ENCODE results near the gene UVSSA.

Gene UVSSA

GRCh38 chr4:1360423-1361283, 13.6 kb downstream of the UVSSA start:
- TF ChIP-seq EZH2phosphoT487 (IDR thresholded peaks at IDR 0.05; ENCODE audit: low read depth), result no peak
- TF ChIP-seq, protein P1, sequence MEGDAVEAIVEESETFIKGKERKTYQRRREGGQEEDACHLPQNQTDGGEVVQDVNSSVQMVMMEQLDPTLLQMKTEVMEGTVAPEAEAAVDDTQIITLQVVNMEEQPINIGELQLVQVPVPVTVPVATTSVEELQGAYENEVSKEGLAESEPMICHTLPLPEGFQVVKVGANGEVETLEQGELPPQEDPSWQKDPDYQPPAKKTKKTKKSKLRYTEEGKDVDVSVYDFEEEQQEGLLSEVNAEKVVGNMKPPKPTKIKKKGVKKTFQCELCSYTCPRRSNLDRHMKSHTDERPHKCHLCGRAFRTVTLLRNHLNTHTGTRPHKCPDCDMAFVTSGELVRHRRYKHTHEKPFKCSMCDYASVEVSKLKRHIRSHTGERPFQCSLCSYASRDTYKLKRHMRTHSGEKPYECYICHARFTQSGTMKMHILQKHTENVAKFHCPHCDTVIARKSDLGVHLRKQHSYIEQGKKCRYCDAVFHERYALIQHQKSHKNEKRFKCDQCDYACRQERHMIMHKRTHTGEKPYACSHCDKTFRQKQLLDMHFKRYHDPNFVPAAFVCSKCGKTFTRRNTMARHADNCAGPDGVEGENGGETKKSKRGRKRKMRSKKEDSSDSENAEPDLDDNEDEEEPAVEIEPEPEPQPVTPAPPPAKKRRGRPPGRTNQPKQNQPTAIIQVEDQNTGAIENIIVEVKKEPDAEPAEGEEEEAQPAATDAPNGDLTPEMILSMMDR (IDR thresholded peaks at IDR 0.05; ENCODE audit: low read depth, low read length), result no peak
- H3K9ac ChIP-seq (ENCODE audit: low read length), result no peak overlapping the region
- no peak overlapping the region for H3K4me2 ChIP-seq (ENCODE audit: low read length)
- H3K36me3 ChIP-seq (replicated peaks; ENCODE audit: low read depth, low read length), result no peaks in the 10 kb centered on the region
- no peaks in the 10 kb centered on the region for H4K20me1 ChIP-seq (ENCODE audit: insufficient read depth, low read length)
- H3K9me3 ChIP-seq (ENCODE audit: insufficient read depth, low read length), result no peaks in the 10 kb centered on the region
- H2AFZ ChIP-seq (ENCODE audit: low read depth, low read length), result no peak overlapping the region
- H3K27ac ChIP-seq (ENCODE audit: low read length), result no peak overlapping the region
- no peak overlapping the region for H3K4me3 ChIP-seq (ENCODE audit: low read length)
- H3K79me2 ChIP-seq (ENCODE audit: low read length), result no peaks in the 10 kb centered on the region
- H3K4me1 ChIP-seq (ENCODE audit: low read length), result no peaks in the 10 kb centered on the region
- no peaks in the 10 kb centered on the region for H3K27me3 ChIP-seq (ENCODE audit: low read depth, low read length)

- H3K9me3 ChIP-seq (ENCODE audit: insufficient read depth, low read length), result no peaks in the 10 kb centered on the region
- H3K36me3 ChIP-seq (replicated peaks; ENCODE audit: low read depth, low read length), result no peaks in the 10 kb centered on the region
- no peak overlapping the region for H3K4me3 ChIP-seq (ENCODE audit: low read length)
- no peak overlapping the region for H3K4me2 ChIP-seq (ENCODE audit: low read length)
- no peaks in the 10 kb centered on the region for H4K20me1 ChIP-seq (ENCODE audit: insufficient read depth, low read length)
- H3K27ac ChIP-seq (ENCODE audit: low read length), result no peak overlapping the region
- H3K4me1 ChIP-seq (ENCODE audit: low read length), result no peaks in the 10 kb centered on the region
- H3K79me2 ChIP-seq (ENCODE audit: low read length), result no peaks in the 10 kb centered on the region
- no peak overlapping the region for H2AFZ ChIP-seq (ENCODE audit: low read depth, low read length)
- H3K27me3 ChIP-seq (ENCODE audit: low read depth, low read length), result no peaks in the 10 kb centered on the region
- no peak overlapping the region for H3K9ac ChIP-seq (ENCODE audit: low read length)
- no peak for TF ChIP-seq EZH2phosphoT487 (IDR thresholded peaks at IDR 0.05; ENCODE audit: low read depth)
- TF ChIP-seq, protein P1 (IDR thresholded peaks at IDR 0.05; ENCODE audit: low read depth, low read length), result no peak
These were observed 14.4 kb downstream of the UVSSA start for GRCh38 chr4:1361431-1361830.

DNA sequence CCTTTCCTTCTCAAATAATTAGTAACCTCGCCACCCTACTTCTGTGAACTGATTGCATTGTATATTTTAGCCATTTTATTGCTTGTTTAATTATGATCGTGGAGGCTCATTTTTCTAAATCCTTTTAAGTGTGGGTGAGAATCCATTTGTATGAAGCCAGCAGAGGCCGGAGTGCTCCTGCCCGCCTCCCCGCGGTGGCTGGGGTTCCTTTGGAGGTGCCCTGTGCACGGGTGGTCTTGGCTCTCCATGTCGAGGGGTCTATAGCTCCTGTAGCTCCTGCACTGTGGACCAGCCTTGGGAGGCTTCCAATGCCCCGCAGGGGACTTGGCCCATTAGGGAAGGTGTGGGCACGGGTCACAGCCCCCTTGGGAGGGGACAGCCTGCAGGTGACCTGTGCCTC, 15.0 kb downstream of the UVSSA start:
- no peaks in the 10 kb centered on the region for H3K4me1 ChIP-seq (ENCODE audit: low read length)
- no peaks in the 10 kb centered on the region for H3K79me2 ChIP-seq (ENCODE audit: low read length)
- no peak overlapping the region for H3K27ac ChIP-seq (ENCODE audit: low read length)
- H3K4me2 ChIP-seq (ENCODE audit: low read length), result no peak overlapping the region
- TF ChIP-seq, protein P1 (IDR thresholded peaks at IDR 0.05; ENCODE audit: low read depth, low read length), result no peak
- TF ChIP-seq EZH2phosphoT487 (IDR thresholded peaks at IDR 0.05; ENCODE audit: low read depth), result no peak
- no peak overlapping the region for H2AFZ ChIP-seq (ENCODE audit: low read depth, low read length)
- H3K4me3 ChIP-seq (ENCODE audit: low read length), result no peak overlapping the region
- no peak overlapping the region for H3K9ac ChIP-seq (ENCODE audit: low read length)
- no peaks in the 10 kb centered on the region for H3K27me3 ChIP-seq (ENCODE audit: low read depth, low read length)
- H3K9me3 ChIP-seq (ENCODE audit: insufficient read depth, low read length), result no peaks in the 10 kb centered on the region
- no peaks in the 10 kb centered on the region for H3K36me3 ChIP-seq (replicated peaks; ENCODE audit: low read depth, low read length)
- H4K20me1 ChIP-seq (ENCODE audit: insufficient read depth, low read length), result no peaks in the 10 kb centered on the region

DNA sequence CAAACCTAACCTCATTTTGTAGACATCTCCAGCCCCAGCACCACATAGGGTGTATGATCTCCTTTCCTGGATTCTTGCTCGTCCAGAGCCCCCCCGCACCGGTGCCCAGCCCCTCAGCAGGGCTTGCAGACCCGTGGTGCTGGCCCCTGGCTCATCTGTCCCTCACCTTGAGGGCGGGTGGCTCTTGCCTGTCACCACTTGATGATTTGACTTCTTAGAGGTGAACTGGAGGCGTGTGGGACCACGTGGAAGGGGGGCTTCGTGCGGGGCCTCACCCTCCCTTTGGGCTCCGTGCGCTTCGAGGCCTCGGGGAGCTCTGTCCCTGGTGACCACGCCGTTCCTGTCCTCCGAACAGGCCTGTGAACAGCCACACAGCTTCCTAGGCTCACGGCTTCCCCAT, 15.5 kb downstream of the UVSSA start:
- no peak overlapping the region for H3K9ac ChIP-seq (ENCODE audit: low read length)
- no peaks in the 10 kb centered on the region for H3K27me3 ChIP-seq (ENCODE audit: low read depth, low read length)
- TF ChIP-seq, protein P1 (IDR thresholded peaks at IDR 0.05; ENCODE audit: low read depth, low read length), result no peak
- TF ChIP-seq EZH2phosphoT487 (IDR thresholded peaks at IDR 0.05; ENCODE audit: low read depth), result no peak
- no peaks in the 10 kb centered on the region for H3K79me2 ChIP-seq (ENCODE audit: low read length)
- H3K9me3 ChIP-seq (ENCODE audit: insufficient read depth, low read length), result no peaks in the 10 kb centered on the region
- H3K36me3 ChIP-seq (replicated peaks; ENCODE audit: low read depth, low read length), result no peaks in the 10 kb centered on the region
- no peaks in the 10 kb centered on the region for H4K20me1 ChIP-seq (ENCODE audit: insufficient read depth, low read length)
- H3K4me2 ChIP-seq (ENCODE audit: low read length), result no peak overlapping the region
- no peak overlapping the region for H2AFZ ChIP-seq (ENCODE audit: low read depth, low read length)
- H3K27ac ChIP-seq (ENCODE audit: low read length), result no peak overlapping the region
- H3K4me1 ChIP-seq (ENCODE audit: low read length), result no peaks in the 10 kb centered on the region
- no peak overlapping the region for H3K4me3 ChIP-seq (ENCODE audit: low read length)
